Nephron progenitor cell (in vitro differentiated cells): ENCODE measurements around the gene GRM3.

Source experiments
- DNase-seq: peaks from one replicate; pipeline ENCODE4 v3.0.0; 2021
- H3K27ac Mint-ChIP-seq: 2 replicates; pipeline ENCODE4 v1.8.0; 2021; ENCODE audit warnings: mild to moderate bottlenecking, moderate library complexity, mixed read lengths
- H3K27me3 Mint-ChIP-seq: 2 replicates; pipeline ENCODE4 v1.8.0; 2021; ENCODE audit warnings: mild to moderate bottlenecking, low read depth, mixed read lengths; ENCODE audit not compliant: poor library complexity
- H3K36me3 Mint-ChIP-seq: 2 replicates; pipeline ENCODE4 v1.8.0; 2021; ENCODE audit warnings: low read depth, mixed read lengths
- H3K4me1 Mint-ChIP-seq: 2 replicates; pipeline ENCODE4 v1.8.0; 2021; ENCODE audit warnings: mixed read lengths
- H3K4me3 Mint-ChIP-seq: 2 replicates; pipeline ENCODE4 v1.8.0; 2021; ENCODE audit warnings: mild to moderate bottlenecking, moderate library complexity, mixed read lengths
- H3K9me3 Mint-ChIP-seq: 2 replicates; pipeline ENCODE4 v1.8.0; 2021; ENCODE audit warnings: mild to moderate bottlenecking, moderate library complexity, mixed read lengths
- TF ChIP-seq, protein P1 (sequence below): fragments of 200-600 bp; sonication (generic); IDR thresholded peaks from 2 replicates; pipeline ENCODE4 v1.5.0; 2021; ENCODE audit warnings: antibody characterized with exemption

Gene GRM3

DNA sequence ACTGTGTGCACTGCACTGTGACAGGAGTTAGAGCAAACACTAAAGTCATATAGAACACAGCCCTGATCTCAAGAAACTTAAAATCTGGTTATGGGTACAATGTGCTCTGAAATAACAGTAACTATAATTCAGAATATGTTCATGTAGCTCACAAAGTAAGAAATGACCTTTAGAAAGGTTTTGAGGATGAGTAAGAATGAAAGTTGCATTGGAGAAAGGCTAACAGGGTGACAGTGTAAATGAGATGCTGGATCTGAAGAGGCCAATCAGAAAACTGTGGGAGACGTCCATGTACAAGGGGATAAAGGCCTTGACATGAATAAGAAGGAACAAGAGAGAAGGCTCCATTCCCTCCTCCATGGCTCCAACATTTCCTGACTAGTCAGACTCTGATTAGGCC, 124.7 kb downstream of the GRM3 start:
- no peaks in the 10 kb centered on the region for H3K36me3 Mint-ChIP-seq
- H3K27me3 Mint-ChIP-seq: no peaks in the 10 kb centered on the region
- TF ChIP-seq, protein P1, sequence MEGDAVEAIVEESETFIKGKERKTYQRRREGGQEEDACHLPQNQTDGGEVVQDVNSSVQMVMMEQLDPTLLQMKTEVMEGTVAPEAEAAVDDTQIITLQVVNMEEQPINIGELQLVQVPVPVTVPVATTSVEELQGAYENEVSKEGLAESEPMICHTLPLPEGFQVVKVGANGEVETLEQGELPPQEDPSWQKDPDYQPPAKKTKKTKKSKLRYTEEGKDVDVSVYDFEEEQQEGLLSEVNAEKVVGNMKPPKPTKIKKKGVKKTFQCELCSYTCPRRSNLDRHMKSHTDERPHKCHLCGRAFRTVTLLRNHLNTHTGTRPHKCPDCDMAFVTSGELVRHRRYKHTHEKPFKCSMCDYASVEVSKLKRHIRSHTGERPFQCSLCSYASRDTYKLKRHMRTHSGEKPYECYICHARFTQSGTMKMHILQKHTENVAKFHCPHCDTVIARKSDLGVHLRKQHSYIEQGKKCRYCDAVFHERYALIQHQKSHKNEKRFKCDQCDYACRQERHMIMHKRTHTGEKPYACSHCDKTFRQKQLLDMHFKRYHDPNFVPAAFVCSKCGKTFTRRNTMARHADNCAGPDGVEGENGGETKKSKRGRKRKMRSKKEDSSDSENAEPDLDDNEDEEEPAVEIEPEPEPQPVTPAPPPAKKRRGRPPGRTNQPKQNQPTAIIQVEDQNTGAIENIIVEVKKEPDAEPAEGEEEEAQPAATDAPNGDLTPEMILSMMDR: no peak
- H3K9me3 Mint-ChIP-seq: no peaks in the 10 kb centered on the region
- no peak overlapping the region for H3K27ac Mint-ChIP-seq
- no peaks in the 10 kb centered on the region for H3K4me1 Mint-ChIP-seq
- H3K4me3 Mint-ChIP-seq: no peak overlapping the region
- no peak for DNase-seq

DNA sequence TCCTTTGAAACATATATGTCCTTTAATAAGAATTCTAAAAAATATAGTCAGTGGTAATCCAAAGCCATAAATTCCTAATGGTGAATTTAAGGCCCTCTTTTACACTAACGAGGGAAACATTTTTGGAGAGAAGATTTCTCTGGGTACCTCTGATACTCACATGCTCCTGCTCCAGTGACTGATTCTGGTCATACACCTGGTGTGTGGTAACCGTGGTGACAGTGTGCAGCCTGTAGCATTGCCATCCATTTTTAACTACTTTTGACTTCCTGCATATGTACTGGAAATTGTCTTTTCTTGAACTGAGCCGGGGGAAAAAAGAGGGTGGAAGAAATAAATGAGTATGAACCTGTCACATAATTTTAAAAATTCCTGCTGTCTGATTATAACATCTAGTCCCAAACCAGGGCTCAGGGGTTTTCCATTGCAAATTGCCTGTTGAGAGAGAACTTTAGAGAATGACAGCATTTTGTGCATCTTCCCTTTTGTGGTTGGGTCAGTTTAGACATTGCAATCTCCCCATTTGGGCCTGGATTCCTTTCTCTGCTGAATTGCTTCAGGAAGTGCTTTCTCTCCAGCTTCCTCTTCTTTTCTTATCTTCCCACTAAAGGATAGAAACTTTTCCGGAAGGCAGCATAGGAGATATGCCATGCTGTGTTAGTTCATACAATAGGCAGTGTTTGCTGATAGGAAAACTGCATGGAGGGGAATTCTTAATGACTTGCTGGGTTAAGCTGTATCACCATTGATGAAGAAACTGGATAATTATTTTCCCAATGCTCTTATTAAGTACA, 125.5 kb downstream of the GRM3 start:
- TF ChIP-seq, protein P1: no peak
- Mint-ChIP-seq H3K27me3 (no peaks in the 10 kb centered on the region), H3K4me1 (no peaks in the 10 kb centered on the region), H3K27ac (no peak overlapping the region), H3K9me3 (no peaks in the 10 kb centered on the region), H3K36me3 (no peaks in the 10 kb centered on the region), H3K4me3 (no peak overlapping the region)
- DNase-seq: no peak

DNA sequence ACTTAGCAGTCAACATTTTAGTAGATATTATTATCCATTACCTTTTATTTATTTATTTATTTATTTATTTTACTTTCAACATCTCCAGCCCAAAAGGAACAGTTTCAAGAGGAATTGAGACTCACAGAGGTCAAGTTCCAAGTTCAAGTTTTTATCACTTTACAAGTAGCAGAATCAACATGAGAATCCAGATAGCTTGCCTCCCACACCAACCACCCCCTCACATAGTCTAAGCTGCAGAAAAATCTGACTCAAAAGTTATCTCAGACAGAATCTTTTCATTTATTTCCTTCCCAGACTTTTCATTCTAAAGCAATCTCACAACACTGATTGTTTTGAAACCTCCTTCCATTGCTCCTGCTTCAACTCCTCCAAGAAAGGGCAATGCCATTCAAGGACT, 129.6 kb downstream of the GRM3 start:
- no peaks in the 10 kb centered on the region for H3K36me3 Mint-ChIP-seq
- DNase-seq: no peak
- H3K4me1 Mint-ChIP-seq: no peaks in the 10 kb centered on the region
- no peaks in the 10 kb centered on the region for H3K9me3 Mint-ChIP-seq
- no peaks in the 10 kb centered on the region for H3K27me3 Mint-ChIP-seq
- no peak overlapping the region for H3K27ac Mint-ChIP-seq
- TF ChIP-seq, protein P1: no peak
- no peak overlapping the region for H3K4me3 Mint-ChIP-seq

DNA sequence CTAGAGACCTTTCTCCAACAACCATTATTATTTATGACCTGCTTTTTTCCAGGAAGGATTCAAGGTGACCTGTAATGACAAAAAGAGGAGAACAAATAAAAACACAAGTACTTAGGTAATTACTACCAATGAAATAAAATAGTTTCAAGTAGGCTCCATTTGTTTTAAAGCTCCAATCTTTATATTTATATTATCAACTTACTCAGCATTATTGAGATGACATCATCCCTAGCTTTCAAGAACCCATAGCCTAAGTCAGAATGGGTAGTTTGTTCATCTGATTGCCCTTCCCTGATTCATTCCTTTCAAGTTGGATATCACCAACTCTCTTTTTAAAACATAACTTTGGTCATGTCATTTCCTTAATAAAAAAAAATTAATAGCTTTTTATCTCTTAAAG, 131.5 kb downstream of the GRM3 start:
- no peak overlapping the region for H3K27ac Mint-ChIP-seq
- DNase-seq: no peak
- H3K4me3 Mint-ChIP-seq: no peak overlapping the region
- no peaks in the 10 kb centered on the region for H3K36me3 Mint-ChIP-seq
- H3K9me3 Mint-ChIP-seq: no peaks in the 10 kb centered on the region
- no peaks in the 10 kb centered on the region for H3K4me1 Mint-ChIP-seq
- no peaks in the 10 kb centered on the region for H3K27me3 Mint-ChIP-seq
- TF ChIP-seq, protein P1: no peak

DNA sequence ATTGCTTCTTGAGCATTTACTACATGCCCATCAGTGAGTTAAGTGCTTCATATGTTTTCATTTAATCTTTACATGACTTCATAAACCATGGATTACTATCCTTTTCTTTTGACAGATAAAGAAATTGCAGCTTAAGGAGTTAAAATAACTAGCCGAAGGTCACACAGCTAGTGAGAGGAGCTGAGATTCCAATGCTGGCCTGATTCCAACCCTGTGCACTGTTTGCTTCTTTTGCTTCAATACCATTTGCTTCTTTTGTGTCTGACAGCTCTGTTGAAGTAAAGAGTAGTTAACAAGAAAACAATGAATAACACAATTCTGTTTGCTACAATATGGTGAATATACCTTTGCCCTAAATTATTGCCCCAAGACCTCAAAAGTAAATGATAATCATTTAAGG, 132.4 kb downstream of the GRM3 start:
- no peak for DNase-seq
- Mint-ChIP-seq H3K4me3 (no peak overlapping the region), H3K27ac (no peak overlapping the region), H3K27me3 (no peaks in the 10 kb centered on the region), H3K9me3 (no peaks in the 10 kb centered on the region), H3K4me1 (no peaks in the 10 kb centered on the region), H3K36me3 (no peaks in the 10 kb centered on the region)
- TF ChIP-seq, protein P1: no peak

DNA sequence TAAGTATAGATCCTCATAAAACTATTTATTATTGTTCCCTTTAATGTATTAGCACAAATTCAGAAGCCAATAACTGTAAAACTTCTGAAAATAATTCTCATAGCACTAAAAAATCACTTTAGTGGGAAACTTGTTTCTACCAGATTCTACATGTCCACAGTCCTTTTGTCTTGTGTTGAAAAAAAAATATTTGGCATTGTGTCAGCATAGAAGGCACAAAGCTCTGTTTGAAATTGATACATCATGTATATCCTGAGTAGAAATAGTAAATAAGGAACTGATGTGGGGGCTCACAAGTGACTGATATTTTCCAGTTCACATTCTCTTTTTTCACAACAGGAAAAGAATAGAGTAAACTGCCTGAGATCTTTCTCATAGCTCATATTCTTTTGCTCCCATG, 134.6 kb downstream of the GRM3 start:
- TF ChIP-seq, protein P1: no peak
- H3K27me3 Mint-ChIP-seq: no peaks in the 10 kb centered on the region
- no peaks in the 10 kb centered on the region for H3K9me3 Mint-ChIP-seq
- DNase-seq: no peak
- no peaks in the 10 kb centered on the region for H3K4me1 Mint-ChIP-seq
- no peaks in the 10 kb centered on the region for H3K36me3 Mint-ChIP-seq
- H3K27ac Mint-ChIP-seq: no peak overlapping the region
- H3K4me3 Mint-ChIP-seq: no peak overlapping the region
